Esophagus (tissue), 2 donors: Measurements from ENCODE around the gene CCND1. TPM values are rescaled to one million over a fixed set of nuclear protein-coding genes. Genes with fewer than 3 reads are reported as not detected.

Source experiments
- H3K27ac ChIP-seq, 2 donors: one replicate each; pipeline ENCODE4 v1.5.1; 2013; ENCODE audit warnings: low read depth in 2 of 2, mild to moderate bottlenecking in 2 of 2, inconsistent platforms in 1 of 2, low read length in 1 of 2, moderate library complexity in 1 of 2
- H3K27me3 ChIP-seq, 2 donors: one replicate each; pipeline ENCODE4 v1.6.1; 2013; ENCODE audit warnings: low read length in 2 of 2, control low read depth in 1 of 2, mild to moderate bottlenecking in 1 of 2; ENCODE audit not compliant: insufficient read depth in 2 of 2, control insufficient read depth in 1 of 2
- H3K36me3 ChIP-seq, 2 donors: one replicate each; pipeline ENCODE4 v1.6.1; 2013; ENCODE audit warnings: low read length in 1 of 2; ENCODE audit not compliant: control insufficient read depth in 2 of 2, insufficient read depth in 2 of 2
- H3K4me1 ChIP-seq, 2 donors: one replicate each; pipeline ENCODE4 v1.6.1; 2013; ENCODE audit warnings: low read length in 1 of 2; ENCODE audit not compliant: control insufficient read depth in 2 of 2, insufficient read depth in 2 of 2
- H3K4me3 ChIP-seq, 2 donors: one replicate each; pipeline ENCODE4 v1.5.1; 2013; ENCODE audit warnings: low read length in 2 of 2, mild to moderate bottlenecking in 2 of 2, low read depth in 1 of 2, moderate library complexity in 1 of 2
- H3K9me3 ChIP-seq, 2 donors: one replicate each; pipeline ENCODE4 v1.6.1; 2013; ENCODE audit warnings: mild to moderate bottlenecking in 2 of 2, low read depth in 1 of 2, low read length in 1 of 2, moderate library complexity in 1 of 2; ENCODE audit not compliant: control insufficient read depth in 2 of 2, insufficient read depth in 1 of 2
- WGBS, 2 donors: extraction: QIAGEN DNeasy Blood & Tissue Kit; methylation state at CpG; one replicate each; pipeline ENCODE4 v1.1.7; 2013; 5-methylcytosine and 5-hydroxymethylcytosine counted together
- polyA plus RNA-seq, 2 donors: library from polyadenylated mRNA; stranded (reverse); fragments of 200-250 nt; gene quantifications; one replicate each; pipeline ENCODE4 v1.2.3, GENCODE V29; 2013
- donor health status: healthy with polysubstance abuse.
- donor health status: Bipolar disorder and iron deficiency.

Gene CCND1
- polyA plus RNA-seq, 2 donors: 45.1 to 48.5 TPM

- Histone ChIP-seq H3K36me3 (peaks cover 2 to 13% of the 10 kb centered on the region in 2 donors), H3K27me3 (no peaks in the 10 kb centered on the region), H3K27ac (no peak overlapping the region), H3K4me3 (no peak overlapping the region), H3K4me1 (peaks cover 2 to 8% of the 10 kb centered on the region in 2 donors), H3K9me3 (no peaks in the 10 kb centered on the region)
- 93 to 94% methylated on average over 17 of the region's 17 CpGs for WGBS, 2 donors
Measured at GRCh38 chr11:69664103-69664775, 23.3 kb downstream of the CCND1 start.

- 93 to 95% methylated on average over 8 of the region's 8 CpGs for WGBS, 2 donors
- Histone ChIP-seq H3K27ac (no peak overlapping the region), H3K4me3 (no peak overlapping the region), H3K9me3 (no peaks in the 10 kb centered on the region), H3K36me3 (peaks cover 2 to 13% of the 10 kb centered on the region in 2 donors), H3K27me3 (no peaks in the 10 kb centered on the region), H3K4me1 (peaks cover 2 to 12% of the 10 kb centered on the region in 2 donors)
Measured at GRCh38 chr11:69664901-69665300, 23.9 kb downstream of the CCND1 start.

DNA sequence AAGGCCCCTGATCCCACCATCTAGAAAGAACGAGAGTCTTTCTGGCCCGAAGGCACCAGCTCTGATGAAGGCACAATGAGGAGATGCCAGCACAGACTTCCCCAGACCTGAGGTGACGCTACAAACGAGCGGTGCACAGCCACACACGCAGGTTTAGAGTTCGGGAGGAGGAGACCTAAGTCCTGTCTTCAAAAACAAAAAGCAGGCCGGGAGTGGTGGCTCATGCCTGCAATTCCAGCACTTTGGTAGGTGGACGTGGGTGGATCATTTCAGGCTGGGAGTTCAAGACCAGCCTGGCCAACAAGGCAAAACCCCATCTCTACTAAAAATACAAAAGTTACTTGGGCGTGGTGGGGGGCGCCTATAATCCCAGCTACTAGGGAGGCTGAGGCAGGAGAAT, 24.7 kb downstream of the CCND1 start:
- 92 to 94% methylated on average over 11 of the region's 11 CpGs for WGBS, 2 donors
- Histone ChIP-seq H3K4me3 (no peak overlapping the region), H3K27me3 (no peaks in the 10 kb centered on the region), H3K9me3 (no peaks in the 10 kb centered on the region), H3K36me3 (peaks cover 5 to 15% of the 10 kb centered on the region in 2 donors), H3K4me1 (peaks cover 4 to 14% of the 10 kb centered on the region in 2 donors), H3K27ac (no peak overlapping the region)

GRCh38 chr11:69666261-69666660, 25.3 kb downstream of the CCND1 start:
- Histone ChIP-seq H3K4me3 (no peak overlapping the region), H3K27ac (no peak overlapping the region), H3K4me1 (peaks cover 4 to 14% of the 10 kb centered on the region in 2 donors), H3K27me3 (no peaks in the 10 kb centered on the region), H3K36me3 (peaks cover 5 to 16% of the 10 kb centered on the region in 2 donors), H3K9me3 (no peaks in the 10 kb centered on the region)
- WGBS, 2 donors: 90 to 92% methylated on average over 14 of the region's 14 CpGs

GRCh38 chr11:69666752-69667536, 26.0 kb downstream of the CCND1 start:
- Histone ChIP-seq H3K4me1 (peaks cover 4 to 14% of the 10 kb centered on the region in 2 donors), H3K27ac (no peak overlapping the region), H3K4me3 (no peak overlapping the region), H3K9me3 (no peaks in the 10 kb centered on the region), H3K27me3 (no peaks in the 10 kb centered on the region), H3K36me3 (peaks cover 5 to 20% of the 10 kb centered on the region in 2 donors)
- WGBS, 2 donors: 58 to 73% methylated on average over 33 of the region's 33 CpGs

DNA sequence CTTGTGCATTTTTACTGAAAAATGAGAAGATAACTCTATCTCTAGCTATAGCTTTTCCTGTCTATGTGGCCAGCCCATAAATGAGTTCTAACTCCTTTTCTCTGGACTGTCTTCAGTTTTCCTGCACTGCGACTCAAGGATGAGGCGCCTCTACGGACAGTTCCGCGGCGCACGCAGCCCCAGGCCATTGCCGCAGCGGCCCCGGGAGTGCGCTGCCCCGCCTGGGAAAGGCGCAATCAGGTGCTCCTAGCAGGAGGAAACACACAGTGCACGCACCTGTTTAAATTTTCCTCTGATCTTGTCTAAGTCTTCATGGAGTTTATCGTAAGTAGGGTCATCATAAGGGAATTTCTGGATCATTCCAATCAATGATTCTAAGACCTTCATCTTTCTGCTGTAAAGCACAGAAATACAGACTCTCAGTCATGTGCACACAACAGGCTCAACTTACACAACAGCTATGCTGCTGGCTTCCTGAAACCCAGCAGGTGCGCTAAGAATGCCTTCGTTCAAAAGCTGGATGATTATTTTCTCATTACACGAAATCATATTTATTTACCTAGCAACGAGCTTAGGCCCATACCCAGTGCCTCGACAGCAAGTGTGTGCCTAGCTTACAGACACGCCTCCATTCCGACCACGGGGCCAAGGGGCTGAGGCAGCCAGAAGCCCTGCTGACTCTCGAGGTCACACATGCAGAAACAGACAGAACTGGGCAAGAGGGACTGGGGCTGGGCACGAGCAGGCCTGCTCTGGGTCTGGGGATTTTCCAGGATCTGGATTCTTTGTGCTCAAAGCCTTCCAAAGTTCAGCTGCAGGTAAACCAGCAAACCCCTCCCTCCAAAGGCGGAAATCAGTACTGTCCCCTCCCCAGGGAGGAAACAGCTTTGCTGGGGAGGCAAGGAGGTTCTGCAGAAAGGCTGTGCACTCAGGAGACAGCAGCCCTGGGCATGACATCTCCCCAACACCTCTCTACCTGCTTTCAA, 27.0 kb downstream of the CCND1 start:
- Histone ChIP-seq H3K4me3 (no peak overlapping the region), H3K27ac (peak overlapping the region; percentile 31 to 53), H3K36me3 (peaks cover 5 to 23% of the 10 kb centered on the region in 2 donors), H3K27me3 (no peaks in the 10 kb centered on the region), H3K9me3 (no peaks in the 10 kb centered on the region), H3K4me1 (peaks cover 4 to 14% of the 10 kb centered on the region in 2 donors)
- WGBS, 2 donors: 57 to 68% methylated on average over 26 of the region's 26 CpGs

DNA sequence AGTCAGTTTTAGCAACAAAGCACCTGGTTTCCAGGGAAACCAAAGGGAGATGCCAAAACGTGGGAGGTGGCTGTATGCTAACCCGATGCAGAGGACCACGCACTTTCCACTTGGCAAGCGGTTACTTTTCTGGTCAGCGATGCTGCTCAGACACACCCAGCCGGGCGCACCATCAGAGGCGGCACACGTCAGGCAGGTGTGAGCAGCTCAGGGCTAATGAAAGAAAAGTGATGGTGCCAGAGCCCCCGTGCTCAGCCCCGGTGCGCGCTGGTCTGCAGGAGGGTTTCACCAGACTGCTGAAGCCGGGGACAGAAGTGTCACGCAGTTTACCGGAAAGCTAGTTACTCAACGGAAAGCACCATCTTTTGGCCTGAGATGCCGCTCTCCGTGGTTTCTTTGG, 28.5 kb downstream of the CCND1 start:
- Histone ChIP-seq H3K4me3 (no peak overlapping the region), H3K27ac (no peak overlapping the region), H3K27me3 (no peaks in the 10 kb centered on the region), H3K9me3 (no peaks in the 10 kb centered on the region), H3K36me3 (peaks cover 5 to 17% of the 10 kb centered on the region in 2 donors), H3K4me1 (peaks cover 4 to 18% of the 10 kb centered on the region in 2 donors)
- WGBS, 2 donors: 50 to 62% methylated on average over 19 of the region's 19 CpGs

DNA sequence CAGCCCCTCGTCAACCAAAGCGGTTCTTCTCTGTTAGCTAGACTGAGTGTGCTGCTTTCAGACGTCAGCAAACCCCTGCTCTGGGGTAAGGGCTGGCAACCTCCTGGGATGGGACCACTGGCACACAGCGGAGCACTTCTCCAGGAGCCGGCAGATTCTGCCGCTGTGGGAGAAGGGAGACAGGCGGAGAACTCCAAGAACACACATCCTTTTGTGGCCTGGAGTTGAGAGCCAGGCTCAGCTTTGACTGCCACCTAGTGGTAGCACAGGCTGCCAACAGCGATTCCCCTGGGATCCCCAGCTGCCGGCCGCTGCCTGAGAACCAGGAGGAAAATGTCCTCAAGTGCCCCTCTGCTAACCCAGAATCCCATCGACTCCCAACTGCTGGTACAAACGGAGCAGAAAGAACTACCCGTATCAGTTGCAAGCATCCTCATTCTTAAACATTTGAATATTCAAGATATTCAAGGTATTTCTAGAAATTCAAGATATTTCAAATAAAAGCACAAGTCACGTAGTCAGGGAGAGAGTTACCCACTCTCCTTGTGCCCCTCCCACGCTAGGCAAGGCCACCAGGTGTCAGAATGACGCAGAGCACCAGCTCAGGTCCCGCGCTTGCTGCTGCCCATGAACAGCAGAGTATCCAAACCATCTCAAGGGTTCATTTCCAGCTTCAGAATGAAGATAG, 29.3 kb downstream of the CCND1 start:
- 31 to 38% methylated on average over 18 of the region's 18 CpGs for WGBS, 2 donors
- Histone ChIP-seq H3K4me3 (no peak overlapping the region), H3K36me3 (peaks cover 5 to 11% of the 10 kb centered on the region in 2 donors), H3K27ac (peak overlapping the region in 1 of 2 donors; percentile 27), H3K27me3 (no peaks in the 10 kb centered on the region), H3K9me3 (no peaks in the 10 kb centered on the region), H3K4me1 (peaks cover 4 to 18% of the 10 kb centered on the region in 2 donors)
